Iris pigment epithelial cell (primary cell): ENCODE results near the gene PYGB.

Experiments used
- DNase-seq: peaks from one replicate; pipeline ENCODE4 v3.0.0-alpha.2; 2011; ENCODE audit warnings: low read depth

Gene PYGB

GRCh38 chr20:25283221-25283951 is 35.5 kb downstream of the PYGB start:
- no peak for DNase-seq

- DNase-seq = no peak
Measured at GRCh38 chr20:25284131-25284601, 36.3 kb downstream of the PYGB start.

- DNase-seq = no peak
Measured at GRCh38 chr20:25285091-25285647, 37.3 kb downstream of the PYGB start.

GRCh38 chr20:25285856-25286798 is 38.2 kb downstream of the PYGB start:
- no peak for DNase-seq

GRCh38 chr20:25286917-25287316 is 39.0 kb downstream of the PYGB start:
- no peak for DNase-seq

GRCh38 chr20:25287631-25288290 is 39.9 kb downstream of the PYGB start:
- DNase-seq = no peak

GRCh38 chr20:25288291-25289181 is 40.7 kb downstream of the PYGB start:
- DNase-seq = no peak

- DNase-seq = no peak
Measured at GRCh38 chr20:25289886-25290597, 42.2 kb downstream of the PYGB start.

- no peak for DNase-seq
Measured at GRCh38 chr20:25290646-25291431, 43.0 kb downstream of the PYGB start.

GRCh38 chr20:25291432-25292133 is 43.7 kb downstream of the PYGB start:
- DNase-seq = no peak

GRCh38 chr20:25292176-25292891 is 44.4 kb downstream of the PYGB start:
- DNase-seq = no peak

- DNase-seq = no peak
Measured at GRCh38 chr20:25293507-25293906, 45.6 kb downstream of the PYGB start.

GRCh38 chr20:25293910-25294458 is 46.1 kb downstream of the PYGB start:
- DNase-seq = no peak

- DNase-seq = peak; percentile 49
Measured at GRCh38 chr20:25294459-25295385, 46.8 kb downstream of the PYGB start.

GRCh38 chr20:25295386-25296093 is 47.7 kb downstream of the PYGB start:
- no peak for DNase-seq
